ENCODE data around the gene SGMS1.

Gene SGMS1

DNA sequence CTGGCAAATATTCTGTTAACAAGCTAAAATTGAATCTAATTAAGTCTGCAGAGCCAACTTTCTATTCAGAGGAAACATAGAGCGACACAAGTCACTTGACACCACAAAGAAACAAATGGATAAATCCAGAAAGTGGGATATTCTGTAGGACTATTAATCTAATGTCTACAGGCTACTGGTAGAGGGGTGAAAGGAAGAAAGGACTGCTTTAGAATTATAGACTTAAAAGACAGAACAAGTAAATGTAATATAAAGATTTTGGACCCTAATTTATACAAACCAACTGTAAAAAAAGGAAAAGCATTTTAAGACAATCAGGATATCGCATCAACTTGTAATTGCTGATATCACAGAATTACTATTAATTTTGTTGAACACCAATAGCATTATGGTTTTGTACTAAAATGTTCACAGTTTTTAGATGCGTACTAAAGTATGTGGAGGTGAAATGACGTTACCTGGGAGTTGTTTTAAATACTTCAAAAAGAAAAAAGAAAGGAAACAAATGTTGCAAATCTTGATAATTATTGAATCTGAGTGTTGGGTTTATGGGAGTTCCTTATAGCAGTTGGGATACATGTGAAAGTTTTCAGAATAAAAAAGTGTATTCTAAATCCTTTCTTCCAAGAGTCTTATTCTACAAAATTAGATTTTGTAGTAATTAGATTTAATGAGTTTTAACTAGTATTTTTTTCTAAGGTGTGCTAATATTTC is 298.9 kb downstream of the SGMS1 start:
- Histone ChIP-seq H3K4me1 (ENCODE audit: control insufficient read depth, insufficient read depth, low read length) (peaks cover 25% of the 10 kb centered on the region), H3K36me3 (ENCODE audit: control insufficient read depth, insufficient read depth, low read length) (no peaks in the 10 kb centered on the region), H3K4me3 (ENCODE audit: low read length) (no peak overlapping the region), H3K9ac (ENCODE audit: low read length) (no peak overlapping the region), H3K9me3 (ENCODE audit: control insufficient read depth, low read length) (no peaks in the 10 kb centered on the region), H3K27me3 (ENCODE audit: control insufficient read depth, insufficient read depth, low read length) (no peaks in the 10 kb centered on the region)

DNA sequence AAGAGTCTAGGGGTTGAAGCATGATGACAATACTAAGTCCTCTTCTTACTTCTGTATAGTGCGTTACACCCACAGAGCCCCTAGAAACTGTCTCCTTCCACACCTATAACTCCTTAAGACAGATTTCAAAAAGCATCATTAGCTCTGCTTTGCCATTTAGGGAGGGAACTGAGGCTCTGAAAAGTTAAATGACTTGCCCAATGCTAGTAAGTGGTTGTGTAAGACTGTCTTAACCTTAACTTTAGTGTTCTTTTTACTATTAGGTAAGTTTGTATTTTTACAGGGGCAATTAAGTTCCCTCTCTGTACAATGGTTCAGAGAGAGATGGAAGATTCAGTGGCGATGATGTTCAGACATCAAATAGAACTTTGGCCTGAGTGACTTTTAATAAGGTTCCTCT is 299.7 kb downstream of the SGMS1 start:
- Histone ChIP-seq H3K9ac (ENCODE audit: low read length) (no peak overlapping the region), H3K9me3 (ENCODE audit: control insufficient read depth, low read length) (no peaks in the 10 kb centered on the region), H3K27me3 (ENCODE audit: control insufficient read depth, insufficient read depth, low read length) (no peaks in the 10 kb centered on the region), H3K4me3 (ENCODE audit: low read length) (no peak overlapping the region), H3K4me1 (ENCODE audit: control insufficient read depth, insufficient read depth, low read length) (peaks cover 25% of the 10 kb centered on the region), H3K36me3 (ENCODE audit: control insufficient read depth, insufficient read depth, low read length) (no peaks in the 10 kb centered on the region)

DNA sequence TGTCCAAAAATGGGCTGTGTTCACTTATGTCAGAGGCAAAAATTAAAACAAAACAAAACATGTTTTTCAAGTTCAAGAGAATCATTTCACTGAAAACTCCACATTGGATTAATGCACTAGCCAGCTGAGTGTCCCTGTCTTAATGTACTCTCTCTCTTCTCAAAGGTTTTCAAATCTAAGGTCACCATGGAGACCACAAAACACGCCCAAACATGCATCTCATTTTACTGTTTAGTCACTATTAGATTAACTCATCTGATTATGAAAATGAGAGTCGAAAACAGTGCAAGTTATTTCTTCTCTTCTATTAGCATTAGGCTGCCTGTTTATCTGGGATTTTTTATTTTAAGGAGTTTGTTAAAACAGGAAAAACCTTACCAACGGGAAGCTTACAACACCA is 301.7 kb downstream of the SGMS1 start:
- H3K27me3 ChIP-seq (ENCODE audit: control insufficient read depth, insufficient read depth, low read length): no peaks in the 10 kb centered on the region
- no peaks in the 10 kb centered on the region for H3K36me3 ChIP-seq (ENCODE audit: control insufficient read depth, insufficient read depth, low read length)
- H3K9ac ChIP-seq (ENCODE audit: low read length): no peak overlapping the region
- no peaks in the 10 kb centered on the region for H3K9me3 ChIP-seq (ENCODE audit: control insufficient read depth, low read length)
- H3K4me1 ChIP-seq (ENCODE audit: control insufficient read depth, insufficient read depth, low read length): peaks cover 18% of the 10 kb centered on the region
- H3K4me3 ChIP-seq (ENCODE audit: low read length): no peak overlapping the region

DNA sequence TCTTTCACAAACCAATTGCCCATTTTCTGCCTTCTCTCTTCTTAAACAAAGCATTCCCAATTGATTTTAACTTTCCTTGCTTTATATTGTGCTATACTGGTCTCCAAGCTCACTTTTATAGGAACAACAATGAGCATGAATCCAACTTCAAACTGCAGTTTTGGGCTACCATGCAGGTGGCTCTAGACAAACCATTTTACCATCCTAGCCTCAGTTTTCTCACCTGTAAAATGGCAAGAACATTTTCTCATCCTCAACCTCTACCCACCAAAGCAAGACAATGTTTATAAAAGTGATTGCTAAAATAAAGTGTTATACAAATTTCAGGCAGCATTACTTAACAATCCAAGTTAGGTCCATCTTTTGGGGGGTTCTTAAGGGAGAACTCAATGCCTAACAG is 305.6 kb downstream of the SGMS1 start:
- H3K9ac ChIP-seq (ENCODE audit: low read length): no peak overlapping the region
- no peaks in the 10 kb centered on the region for H3K36me3 ChIP-seq (ENCODE audit: control insufficient read depth, insufficient read depth, low read length)
- no peaks in the 10 kb centered on the region for H3K9me3 ChIP-seq (ENCODE audit: control insufficient read depth, low read length)
- no peaks in the 10 kb centered on the region for H3K4me1 ChIP-seq (ENCODE audit: control insufficient read depth, insufficient read depth, low read length)
- no peak overlapping the region for H3K4me3 ChIP-seq (ENCODE audit: low read length)
- no peaks in the 10 kb centered on the region for H3K27me3 ChIP-seq (ENCODE audit: control insufficient read depth, insufficient read depth, low read length)

DNA sequence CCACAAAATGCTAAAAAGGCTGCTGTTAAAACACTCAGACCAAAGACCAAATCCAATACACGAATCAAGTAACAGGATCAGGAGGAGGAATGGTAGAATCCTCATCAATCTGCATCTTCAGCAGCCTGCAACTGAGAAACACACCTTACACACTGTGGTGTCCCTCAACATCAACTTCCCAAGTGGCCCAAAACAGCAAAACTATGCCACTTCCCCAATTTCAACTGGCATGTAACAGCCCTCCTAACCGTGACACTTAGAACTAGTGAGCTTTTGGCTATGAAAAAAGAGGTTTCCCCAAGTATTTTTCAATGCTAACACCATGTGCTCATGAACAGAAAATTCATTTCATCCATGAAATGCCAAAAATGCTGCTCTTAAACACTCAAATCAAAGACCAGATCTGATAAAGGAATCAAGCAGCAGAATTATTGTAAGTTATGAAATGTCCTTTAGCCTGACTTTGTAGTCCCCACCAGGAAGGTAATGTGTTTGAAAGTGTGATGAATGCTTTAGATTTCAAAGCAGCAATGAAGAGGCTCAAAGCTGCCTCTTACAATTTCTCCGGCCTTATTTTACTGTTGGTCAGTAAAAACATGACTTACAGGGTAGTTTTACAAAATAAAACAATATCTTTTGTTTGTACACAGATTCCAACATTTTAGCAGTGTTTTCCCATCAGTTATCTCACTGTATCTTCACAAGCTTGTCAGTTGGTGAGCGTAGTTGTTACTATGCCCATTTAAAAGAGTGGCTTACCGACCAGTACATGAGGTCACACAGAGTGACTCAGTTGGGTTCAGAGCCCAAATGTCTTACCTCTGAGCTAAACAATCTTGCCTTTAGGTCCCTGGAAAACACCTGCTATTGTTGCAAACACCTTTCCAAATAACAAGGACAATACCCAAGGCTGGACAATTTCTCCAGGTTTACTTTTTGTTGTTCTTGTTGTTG is 306.8 kb downstream of the SGMS1 start:
- H3K4me3 ChIP-seq (ENCODE audit: low read length): no peak overlapping the region
- no peaks in the 10 kb centered on the region for H3K4me1 ChIP-seq (ENCODE audit: control insufficient read depth, insufficient read depth, low read length)
- no peaks in the 10 kb centered on the region for H3K27me3 ChIP-seq (ENCODE audit: control insufficient read depth, insufficient read depth, low read length)
- H3K9me3 ChIP-seq (ENCODE audit: control insufficient read depth, low read length): no peaks in the 10 kb centered on the region
- H3K9ac ChIP-seq (ENCODE audit: low read length): no peak overlapping the region
- H3K36me3 ChIP-seq (ENCODE audit: control insufficient read depth, insufficient read depth, low read length): no peaks in the 10 kb centered on the region

DNA sequence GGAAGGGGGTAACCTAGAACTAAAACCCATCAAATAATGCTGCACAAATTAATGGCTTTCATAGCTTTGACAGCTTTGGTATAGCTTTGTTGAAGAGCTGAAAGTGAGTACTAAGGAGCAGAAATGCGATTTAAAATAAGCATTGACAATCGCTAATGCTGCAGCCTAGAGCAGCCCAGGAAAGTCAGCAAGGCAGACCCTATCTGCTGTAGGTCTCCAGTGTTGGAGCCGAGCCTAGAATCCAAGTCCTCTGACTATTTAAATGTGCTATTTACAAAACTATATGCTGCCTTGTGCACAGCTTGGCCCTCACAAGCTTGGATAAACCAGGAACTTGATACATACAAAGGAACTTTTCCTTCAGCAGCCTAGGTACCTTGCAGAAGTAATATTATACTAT is 307.6 kb downstream of the SGMS1 start:
- Histone ChIP-seq H3K36me3 (ENCODE audit: control insufficient read depth, insufficient read depth, low read length) (no peaks in the 10 kb centered on the region), H3K9ac (ENCODE audit: low read length) (no peak overlapping the region), H3K4me1 (ENCODE audit: control insufficient read depth, insufficient read depth, low read length) (no peaks in the 10 kb centered on the region), H3K9me3 (ENCODE audit: control insufficient read depth, low read length) (no peaks in the 10 kb centered on the region), H3K27me3 (ENCODE audit: control insufficient read depth, insufficient read depth, low read length) (no peaks in the 10 kb centered on the region), H3K4me3 (ENCODE audit: low read length) (no peak overlapping the region)

DNA sequence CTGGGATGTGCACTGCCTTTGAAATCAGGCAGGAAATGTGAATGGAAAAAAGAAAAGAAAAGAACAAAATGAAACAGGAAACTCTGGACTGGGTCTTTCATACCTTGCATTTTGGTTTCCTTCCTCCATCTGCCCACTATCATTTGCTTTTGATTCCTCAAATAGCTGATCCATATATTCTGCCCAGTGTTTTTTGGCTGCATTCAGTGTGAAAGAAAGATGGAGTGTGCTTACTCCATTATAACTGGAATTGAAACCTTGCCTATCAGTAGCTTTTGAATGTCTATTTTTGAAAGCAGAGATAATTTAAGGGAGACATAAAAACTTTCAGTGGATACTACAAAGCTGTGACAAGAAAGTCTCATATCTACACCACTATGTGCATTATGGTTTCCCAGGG is 308.3 kb downstream of the SGMS1 start:
- Histone ChIP-seq H3K27me3 (ENCODE audit: control insufficient read depth, insufficient read depth, low read length) (no peaks in the 10 kb centered on the region), H3K4me3 (ENCODE audit: low read length) (no peak overlapping the region), H3K9me3 (ENCODE audit: control insufficient read depth, low read length) (no peaks in the 10 kb centered on the region), H3K36me3 (ENCODE audit: control insufficient read depth, insufficient read depth, low read length) (no peaks in the 10 kb centered on the region), H3K4me1 (ENCODE audit: control insufficient read depth, insufficient read depth, low read length) (no peaks in the 10 kb centered on the region), H3K9ac (ENCODE audit: low read length) (no peak overlapping the region)

DNA sequence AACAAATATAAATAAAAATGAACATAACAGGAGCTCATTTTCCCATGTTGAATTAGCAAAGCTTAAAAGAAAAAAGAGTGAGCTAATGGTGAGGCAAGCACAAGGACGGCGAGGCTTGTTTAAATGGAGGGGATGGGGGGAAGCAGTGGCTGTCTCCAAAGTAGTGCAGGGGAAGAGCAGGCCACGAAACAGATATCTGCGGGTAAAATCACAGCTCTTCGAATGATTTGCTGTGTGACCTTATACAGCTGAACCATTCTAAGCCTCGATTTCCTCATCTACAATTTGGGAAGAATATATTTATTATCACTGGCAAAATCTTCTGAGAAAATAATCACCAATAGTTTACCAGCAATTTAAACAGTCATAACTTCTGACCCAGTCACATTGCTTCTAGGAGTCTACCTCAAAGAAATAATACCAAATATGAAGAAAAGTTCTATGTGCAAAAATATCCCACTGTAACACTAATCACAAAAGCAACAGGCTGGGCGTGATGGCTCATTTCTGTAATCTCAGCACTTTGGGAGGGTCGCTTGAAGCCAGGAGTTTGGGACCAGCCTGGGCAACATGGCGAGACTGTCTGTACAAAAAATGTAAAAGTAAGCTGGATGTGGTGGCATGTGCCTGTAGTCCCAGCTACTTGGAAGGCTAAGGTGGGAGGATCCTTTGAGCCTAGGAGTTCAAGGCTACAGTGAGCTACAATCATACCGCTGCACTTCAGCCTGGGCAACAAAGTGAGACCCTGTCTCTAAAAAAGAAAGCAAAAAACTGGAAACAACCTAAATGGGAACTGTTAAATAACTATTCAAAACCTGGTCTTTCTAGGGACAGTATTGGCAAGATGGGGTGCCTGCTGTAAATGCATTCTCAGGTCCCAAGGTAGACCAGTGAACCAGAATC is 309.3 kb downstream of the SGMS1 start:
- no peaks in the 10 kb centered on the region for H3K4me1 ChIP-seq (ENCODE audit: control insufficient read depth, insufficient read depth, low read length)
- no peaks in the 10 kb centered on the region for H3K9me3 ChIP-seq (ENCODE audit: control insufficient read depth, low read length)
- no peak overlapping the region for H3K9ac ChIP-seq (ENCODE audit: low read length)
- H3K4me3 ChIP-seq (ENCODE audit: low read length): no peak overlapping the region
- H3K36me3 ChIP-seq (ENCODE audit: control insufficient read depth, insufficient read depth, low read length): peaks cover 6% of the 10 kb centered on the region
- no peaks in the 10 kb centered on the region for H3K27me3 ChIP-seq (ENCODE audit: control insufficient read depth, insufficient read depth, low read length)

DNA sequence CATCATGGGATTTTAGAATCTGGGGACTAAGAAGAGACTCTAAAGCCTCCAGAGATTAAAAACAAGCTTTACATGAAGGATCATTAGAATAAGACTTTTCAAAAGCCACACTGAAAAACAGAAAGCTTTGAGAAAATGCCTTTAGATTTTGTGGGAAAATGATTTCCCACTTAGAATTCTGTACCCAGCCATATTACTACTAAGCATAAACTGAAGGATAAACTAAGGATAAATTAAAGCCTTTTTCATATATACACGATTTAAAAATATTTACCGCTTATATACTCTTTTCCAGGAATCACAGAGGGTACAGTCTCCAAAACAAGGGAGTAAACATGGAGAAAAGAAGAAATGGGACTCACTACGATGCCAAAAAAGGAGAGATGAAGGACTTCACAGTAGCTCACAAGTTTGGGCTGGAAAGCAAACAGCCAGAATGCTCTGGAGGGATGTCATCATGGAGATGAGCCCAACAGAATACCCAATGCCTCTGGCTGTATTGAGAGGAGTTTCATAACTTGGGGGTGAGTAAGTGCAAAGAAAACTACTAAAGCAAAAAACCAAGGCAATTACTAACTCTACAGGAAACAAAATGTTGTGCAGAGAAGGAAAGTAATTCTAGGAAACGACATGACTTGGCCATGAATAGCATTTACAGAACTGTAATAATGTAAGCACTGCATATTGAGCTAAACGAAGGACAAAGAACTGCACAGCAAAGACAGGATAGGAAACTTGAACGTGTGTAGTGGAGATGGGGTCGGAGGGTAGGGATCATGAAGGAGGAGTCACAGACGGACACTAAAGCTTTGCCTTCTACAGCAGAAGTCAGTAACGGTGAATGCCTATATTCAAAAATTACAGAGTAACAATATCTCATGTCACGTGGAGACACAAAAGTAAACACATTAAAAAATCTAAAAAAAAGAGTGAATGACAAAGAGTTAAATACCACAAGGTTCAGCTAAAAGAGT is 311.0 kb downstream of the SGMS1 start:
- no peak overlapping the region for H3K9ac ChIP-seq (ENCODE audit: low read length)
- peaks cover 6% of the 10 kb centered on the region for H3K36me3 ChIP-seq (ENCODE audit: control insufficient read depth, insufficient read depth, low read length)
- H3K4me1 ChIP-seq (ENCODE audit: control insufficient read depth, insufficient read depth, low read length): no peaks in the 10 kb centered on the region

DNA sequence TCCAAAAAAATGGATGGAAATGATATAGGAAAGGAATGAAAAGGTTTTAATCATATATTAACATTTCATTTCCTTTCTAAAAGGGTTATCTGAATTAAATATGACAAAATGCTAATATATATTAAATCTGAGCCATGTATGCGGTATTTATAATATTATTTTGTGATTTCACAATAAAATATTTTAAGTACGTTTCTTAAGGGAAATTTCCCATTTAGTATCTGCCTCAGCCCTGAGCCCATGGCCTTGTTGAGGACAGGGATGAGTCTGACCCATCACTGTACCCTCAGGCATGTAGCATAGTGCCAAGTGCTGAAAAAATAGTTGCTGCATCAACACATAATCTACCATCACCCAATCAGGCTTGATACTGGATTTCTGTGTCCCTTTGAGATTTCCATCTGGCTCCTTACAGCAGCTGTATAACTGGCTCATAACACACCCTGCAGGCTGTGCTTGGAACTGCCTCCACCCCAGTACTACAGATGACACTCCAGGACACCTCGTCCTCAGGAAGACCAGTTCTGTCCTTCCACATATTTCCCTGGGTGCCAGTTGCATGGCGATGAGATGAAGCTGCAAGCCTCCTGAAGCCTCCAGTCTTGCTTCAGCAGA is 313.1 kb downstream of the SGMS1 start:
- no peaks in the 10 kb centered on the region for H3K4me1 ChIP-seq (ENCODE audit: control insufficient read depth, insufficient read depth, low read length)
- no peak overlapping the region for H3K4me3 ChIP-seq (ENCODE audit: low read length)
- H3K27me3 ChIP-seq (ENCODE audit: control insufficient read depth, insufficient read depth, low read length): no peaks in the 10 kb centered on the region
- H3K36me3 ChIP-seq (ENCODE audit: control insufficient read depth, insufficient read depth, low read length): peaks cover 6% of the 10 kb centered on the region
- H3K9me3 ChIP-seq (ENCODE audit: control insufficient read depth, low read length): no peaks in the 10 kb centered on the region
- H3K9ac ChIP-seq (ENCODE audit: low read length): no peak overlapping the region

More for the DNA sequence above, 311.0 kb downstream of the SGMS1 start:
- Histone ChIP-seq H3K27me3 (ENCODE audit: control insufficient read depth, insufficient read depth, low read length) (no peaks in the 10 kb centered on the region), H3K9me3 (ENCODE audit: control insufficient read depth, low read length) (no peaks in the 10 kb centered on the region), H3K4me3 (ENCODE audit: low read length) (no peak overlapping the region)

DNA sequence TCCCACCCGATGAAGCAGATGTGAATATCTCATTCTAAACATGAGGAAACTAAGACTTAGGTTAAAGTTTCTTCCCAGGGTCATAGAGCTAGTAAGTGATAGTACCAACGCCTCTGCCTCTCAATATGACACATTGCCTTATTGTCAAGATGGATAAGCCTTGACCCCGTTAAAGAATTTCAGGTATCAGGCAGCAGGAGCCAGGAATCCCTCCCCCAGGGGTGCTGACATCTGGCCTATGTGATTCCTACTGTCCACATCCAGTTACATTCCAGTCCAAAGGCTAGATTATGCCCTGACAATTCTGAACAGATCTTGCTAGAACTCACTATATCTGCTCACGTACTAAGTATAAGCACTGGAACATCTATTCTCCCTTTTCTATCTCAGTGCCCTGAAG is 314.4 kb downstream of the SGMS1 start:
- H3K27me3 ChIP-seq (ENCODE audit: control insufficient read depth, insufficient read depth, low read length): no peaks in the 10 kb centered on the region
- H3K4me3 ChIP-seq (ENCODE audit: low read length): no peak overlapping the region
- H3K9ac ChIP-seq (ENCODE audit: low read length): no peak overlapping the region
- H3K36me3 ChIP-seq (ENCODE audit: control insufficient read depth, insufficient read depth, low read length): peaks cover 6% of the 10 kb centered on the region
- H3K4me1 ChIP-seq (ENCODE audit: control insufficient read depth, insufficient read depth, low read length): no peaks in the 10 kb centered on the region
- H3K9me3 ChIP-seq (ENCODE audit: control insufficient read depth, low read length): no peaks in the 10 kb centered on the region

All from mucosa of stomach (tissue), 1 donor.